GM12891 (cell line): ENCODE results near the gene MGLL.
A peak's percentile ranks its signal among the peaks of the same experiment; 100 is the strongest.

Source experiments
- DNase-seq: peaks from one replicate; pipeline ENCODE4 v3.0.0; 2011; ENCODE audit warnings: low spot score; ENCODE audit not compliant: insufficient read length
- FAIRE-seq: peaks from 2 replicates; lab custom pipeline; 2011; peaks lifted over from hg19 to GRCh38; lab: Jason Lieb, UNC
- PAX5 ChIP-seq: IDR thresholded peaks from 2 replicates; pipeline ENCODE4 v1.6.1; 2011; ENCODE audit warnings: low read length, moderate library complexity, mild to moderate bottlenecking; ENCODE audit not compliant: insufficient read depth, severe bottlenecking
- POLR2A ChIP-seq: IDR thresholded peaks from 2 replicates; pipeline ENCODE4 v1.6.1; 2011; ENCODE audit warnings: low read depth, low read length, control low read depth
- POLR2AphosphoS5 ChIP-seq: IDR thresholded peaks from 2 replicates; pipeline ENCODE4 v1.6.1; 2011; ENCODE audit warnings: low read depth, low read length, control low read depth
- POU2F2 ChIP-seq: IDR thresholded peaks from 2 replicates; pipeline ENCODE4 v1.6.1; 2011; ENCODE audit warnings: low read depth, mild to moderate bottlenecking, control low read depth, low read length, moderate library complexity
- SPI1 ChIP-seq: IDR thresholded peaks from 2 replicates; pipeline ENCODE4 v1.6.1; 2011; ENCODE audit warnings: low read depth, low read length, control low read depth
- TAF1 ChIP-seq: IDR thresholded peaks from 2 replicates; pipeline ENCODE4 v1.6.1; 2011; ENCODE audit warnings: low read depth, low read length, control low read depth

Gene MGLL

DNA sequence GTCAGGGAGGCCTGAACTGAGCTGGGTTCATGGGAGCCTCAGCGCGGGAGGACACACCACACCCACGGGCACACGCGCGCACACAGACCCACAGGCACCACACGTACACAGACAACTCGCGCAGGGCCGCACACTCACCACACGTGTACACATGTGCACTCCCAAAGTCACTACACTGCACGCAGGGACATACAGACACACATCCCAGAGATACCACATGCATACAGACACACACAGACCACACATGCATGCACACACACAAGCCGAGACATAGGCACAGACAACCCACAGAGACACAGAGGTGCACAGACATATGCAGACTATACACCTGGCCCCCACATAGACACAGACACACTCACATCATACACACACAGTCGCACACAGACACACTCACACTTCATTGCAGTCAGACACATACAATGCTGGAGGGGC, 1.1 kb upstream of the MGLL start:
- FAIRE-seq: no peak
- DNase-seq: no peak
- no peak for TF ChIP-seq TAF1
- no peak for TF ChIP-seq SPI1
- no peak for TF ChIP-seq PAX5
- no peak for TF ChIP-seq POU2F2
- TF ChIP-seq POLR2A: no peak
- no peak for TF ChIP-seq POLR2AphosphoS5

DNA sequence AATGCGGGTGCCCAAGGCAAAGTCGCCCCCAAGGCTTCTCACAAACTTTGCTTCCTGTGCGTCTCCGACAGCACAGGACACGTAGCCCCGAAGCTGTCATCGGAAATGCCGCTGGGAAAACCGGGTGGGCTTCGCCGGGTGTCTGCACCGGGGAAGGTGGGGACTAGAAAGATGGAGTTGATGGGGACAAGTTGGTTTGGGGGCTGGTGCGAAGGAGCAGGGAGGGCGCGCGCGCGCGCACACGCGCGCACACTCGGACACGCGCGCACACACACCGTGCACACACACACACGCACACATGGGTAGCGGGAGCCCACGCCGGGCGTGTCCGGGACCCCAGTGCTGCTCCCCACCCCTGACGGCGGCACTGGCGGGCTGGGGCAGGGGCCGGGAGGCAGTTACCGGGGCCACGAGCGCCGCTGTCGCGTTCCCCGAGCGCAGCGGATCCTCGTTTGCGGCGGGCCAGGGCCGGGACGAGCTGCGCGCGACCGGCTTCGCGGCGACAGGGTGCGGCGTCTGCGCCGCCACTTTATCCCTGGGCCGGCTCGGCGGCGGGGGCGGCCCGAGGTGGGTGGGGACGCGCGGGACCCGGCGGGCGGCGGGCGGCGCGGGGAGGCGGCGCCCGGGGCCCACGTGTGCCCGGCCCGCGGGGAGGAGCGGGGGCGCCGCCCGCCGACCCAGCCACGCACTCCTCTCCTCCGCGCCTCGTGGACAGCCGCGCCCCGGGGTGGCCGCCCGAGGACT, 539 bp upstream of the MGLL start:
- TF ChIP-seq TAF1 (no peak), PAX5 (no peak)
- FAIRE-seq: peak; percentile 84
- peak; percentile 41 for DNase-seq

DNA sequence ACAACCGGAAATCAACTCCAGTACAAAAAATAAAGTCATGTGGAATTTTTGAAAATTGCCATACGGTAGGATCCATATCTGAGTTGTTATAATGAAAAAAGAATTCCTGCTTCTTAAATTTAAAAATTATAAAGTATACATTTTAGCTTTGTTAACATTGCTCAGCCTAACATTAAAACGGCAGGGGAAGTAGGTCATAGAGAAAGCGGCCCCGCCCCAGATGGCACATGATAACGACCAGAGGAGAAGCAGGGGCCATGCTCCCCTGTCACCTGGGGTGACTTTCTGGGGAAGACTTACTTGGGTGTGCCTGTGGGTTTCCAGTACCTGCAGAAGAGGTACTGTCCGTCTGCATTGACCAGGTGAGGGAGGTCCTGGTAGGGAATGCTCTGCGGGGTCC, 921 bp downstream of the MGLL start:
- FAIRE-seq (no peak), DNase-seq (no peak)
- TF ChIP-seq POU2F2 (no peak), SPI1 (no peak), PAX5 (no peak), TAF1 (no peak), POLR2A (no peak), POLR2AphosphoS5 (no peak)

GRCh38 chr3:127820826-127821313, 1.4 kb downstream of the MGLL start:
- DNase-seq (no peak), FAIRE-seq (no peak)
- no peak for TF ChIP-seq PAX5
- no peak for TF ChIP-seq SPI1

GRCh38 chr3:127820221-127820825, 2.0 kb downstream of the MGLL start:
- TF ChIP-seq POU2F2 (no peak), POLR2A (no peak), SPI1 (peak; percentile 41; the same call in 1 of the 2 replicates), TAF1 (no peak)
- FAIRE-seq (no peak), DNase-seq (no peak)

DNA sequence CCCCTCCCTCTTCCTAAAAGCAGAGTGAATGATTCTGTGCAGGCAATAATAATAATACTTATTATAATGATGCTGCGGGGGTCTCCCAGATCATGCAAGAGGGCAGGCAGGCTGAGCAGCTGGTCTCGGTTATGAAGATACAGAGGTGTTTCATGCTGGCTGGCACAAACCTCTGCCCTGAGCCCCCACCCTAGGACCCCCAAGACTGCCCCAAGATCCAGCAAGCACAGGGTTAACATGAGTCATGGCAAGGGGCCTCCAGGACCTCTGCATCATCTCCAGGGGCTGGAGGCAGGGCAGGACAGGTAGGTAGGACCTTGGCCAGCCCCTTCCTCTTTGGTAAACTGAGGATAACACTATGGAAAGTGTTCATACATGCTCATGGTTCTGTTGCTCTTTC, 2.7 kb downstream of the MGLL start:
- TF ChIP-seq POLR2A: no peak
- no peak for TF ChIP-seq POLR2AphosphoS5
- no peak for TF ChIP-seq POU2F2
- no peak for TF ChIP-seq PAX5
- TF ChIP-seq SPI1: no peak
- no peak for TF ChIP-seq TAF1
- no peak for FAIRE-seq
- no peak for DNase-seq

- DNase-seq (no peak), FAIRE-seq (no peak)
- TF ChIP-seq SPI1: no peak
Measured at GRCh38 chr3:127819086-127819485, 3.2 kb downstream of the MGLL start.

DNA sequence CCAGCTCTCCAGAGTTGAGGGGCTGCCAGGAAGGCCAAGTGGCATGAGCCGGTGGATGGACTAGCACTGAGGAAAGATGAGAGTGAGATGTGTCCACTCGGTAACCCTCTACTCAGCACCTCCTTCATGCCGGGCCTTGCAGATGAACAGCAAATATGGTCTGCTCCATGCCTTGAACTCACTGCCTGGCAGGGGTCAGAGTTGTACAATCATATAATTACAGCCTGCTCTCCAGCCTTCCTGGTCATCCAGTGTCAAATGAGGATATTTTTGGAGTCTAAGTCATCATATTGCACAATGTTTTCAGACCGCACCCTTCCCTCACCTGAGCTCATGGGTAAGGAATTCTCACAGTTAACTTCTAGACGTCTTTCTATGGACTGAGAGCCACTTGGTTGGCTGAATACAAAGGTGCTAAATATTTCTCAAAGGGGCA, 4.9 kb downstream of the MGLL start:
- DNase-seq (no peak), FAIRE-seq (no peak)

DNA sequence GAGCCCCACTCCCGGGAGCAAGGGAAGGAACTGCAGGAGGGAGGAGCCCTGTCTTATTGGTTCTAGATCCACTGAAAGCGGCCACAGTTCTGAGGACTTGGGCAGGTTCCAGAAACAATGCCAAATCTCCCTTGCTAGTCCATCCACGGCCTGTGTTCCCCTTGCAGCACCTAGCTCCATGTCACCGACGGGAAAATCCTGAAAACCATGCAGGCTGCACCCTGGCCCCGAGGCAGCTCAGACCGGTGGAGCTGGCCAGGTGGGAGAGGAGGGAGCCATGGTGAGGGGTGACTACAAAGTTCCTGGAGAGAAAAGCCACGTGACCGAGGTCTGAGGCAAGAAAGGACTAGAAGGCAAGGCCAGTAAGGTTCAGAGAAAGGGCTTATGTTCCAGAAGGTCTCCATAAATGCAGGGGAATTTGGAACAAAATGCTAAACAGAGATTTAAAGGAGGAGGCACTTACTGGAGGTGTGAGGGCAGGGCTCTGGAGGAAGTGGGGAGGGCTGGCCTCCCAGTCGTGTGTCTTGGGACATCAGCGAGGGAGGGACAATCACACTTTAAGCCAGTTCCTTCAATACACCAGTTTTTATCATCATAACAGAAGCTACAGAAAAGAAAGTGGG, 5.4 kb downstream of the MGLL start:
- FAIRE-seq (no peak), DNase-seq (no peak)
- TF ChIP-seq POU2F2 (no peak), PAX5 (no peak), POLR2A (no peak), POLR2AphosphoS5 (no peak), SPI1 (no peak), TAF1 (no peak)

More for the DNA sequence above, 4.9 kb downstream of the MGLL start:
- TF ChIP-seq POLR2AphosphoS5: no peak
- TF ChIP-seq PAX5: no peak
- TF ChIP-seq POU2F2: no peak
- no peak for TF ChIP-seq TAF1
- TF ChIP-seq SPI1: no peak
- TF ChIP-seq POLR2A: no peak

DNA sequence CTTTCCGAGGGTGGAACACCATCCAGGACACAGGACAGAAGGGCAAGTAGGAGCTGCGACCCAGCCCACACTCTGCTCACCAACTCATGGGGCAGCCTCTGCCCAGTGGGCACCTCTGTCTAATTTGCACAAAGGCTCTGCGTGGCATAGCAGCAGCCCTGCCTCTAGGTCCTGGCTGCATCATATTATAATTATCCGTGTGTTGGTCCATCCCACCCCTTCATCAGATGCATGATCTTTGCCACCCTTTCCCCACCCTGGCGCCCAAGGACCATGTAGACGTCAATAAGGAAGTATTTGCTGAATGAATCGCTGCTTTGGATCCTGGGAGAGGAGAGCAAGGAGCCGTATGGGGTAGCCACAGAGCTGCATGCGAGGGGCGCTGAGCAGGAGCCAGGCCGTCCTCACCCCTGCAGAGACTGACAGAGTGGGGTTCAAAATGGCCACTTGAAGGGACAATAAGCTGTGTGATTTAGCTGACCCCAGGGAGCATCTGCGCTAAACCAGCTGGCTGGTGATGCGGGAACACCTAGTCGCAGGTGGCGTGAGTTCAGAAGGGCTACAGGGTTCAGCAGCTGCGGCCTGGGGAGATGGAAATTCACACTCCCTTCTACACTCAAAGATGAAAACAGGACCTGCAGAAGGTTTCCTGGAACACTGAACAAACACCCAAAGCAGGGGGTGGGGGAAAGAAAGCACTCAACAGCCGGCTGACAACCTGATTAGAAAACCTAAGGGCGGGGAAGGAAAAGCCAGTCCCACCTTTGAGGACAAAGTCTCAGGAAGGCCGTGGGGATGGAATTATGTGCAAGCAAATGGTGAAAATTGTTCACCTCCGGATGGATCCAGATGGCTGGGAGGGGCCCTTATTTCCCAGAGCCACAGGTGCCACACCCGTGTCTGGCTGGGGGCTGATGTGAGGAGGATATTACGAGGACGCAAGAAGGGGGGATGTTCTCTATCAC, 6.4 kb downstream of the MGLL start:
- DNase-seq: no peak
- TF ChIP-seq POLR2A (no peak), POU2F2 (no peak), SPI1 (no peak), TAF1 (no peak), PAX5 (no peak), POLR2AphosphoS5 (no peak)
- no peak for FAIRE-seq
